ENCODE results near the gene SLC18A3.

The SLC18A3 gene

GRCh38 chr10:49629431-49629881 lies 19.3 kb downstream of the SLC18A3 start:
- no peak for DNase-seq

DNA sequence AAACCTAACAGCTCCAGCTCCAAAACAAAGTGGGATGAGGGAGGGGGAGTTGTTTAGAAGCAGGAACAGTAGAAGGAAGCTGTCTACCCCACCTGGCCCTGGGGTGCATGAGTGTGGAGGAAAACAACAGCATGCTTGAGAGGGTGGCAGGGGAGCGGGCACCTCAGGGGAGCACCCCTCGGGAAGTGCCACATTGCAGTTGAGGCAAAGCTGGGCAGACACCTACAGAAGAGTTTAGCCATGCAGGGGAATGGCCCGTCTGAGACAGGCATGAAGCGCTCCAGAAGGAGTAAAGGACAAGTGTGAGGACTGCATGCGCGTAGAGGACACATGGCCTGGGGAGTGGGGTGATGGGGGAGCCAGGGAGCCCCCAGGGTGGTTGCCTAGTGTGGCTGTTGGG lies 21.9 kb downstream of the SLC18A3 start:
- DNase-seq, result no peak

- DNase-seq, result no peak
Measured at GRCh38 chr10:49632406-49633317, 22.6 kb downstream of the SLC18A3 start.

DNA sequence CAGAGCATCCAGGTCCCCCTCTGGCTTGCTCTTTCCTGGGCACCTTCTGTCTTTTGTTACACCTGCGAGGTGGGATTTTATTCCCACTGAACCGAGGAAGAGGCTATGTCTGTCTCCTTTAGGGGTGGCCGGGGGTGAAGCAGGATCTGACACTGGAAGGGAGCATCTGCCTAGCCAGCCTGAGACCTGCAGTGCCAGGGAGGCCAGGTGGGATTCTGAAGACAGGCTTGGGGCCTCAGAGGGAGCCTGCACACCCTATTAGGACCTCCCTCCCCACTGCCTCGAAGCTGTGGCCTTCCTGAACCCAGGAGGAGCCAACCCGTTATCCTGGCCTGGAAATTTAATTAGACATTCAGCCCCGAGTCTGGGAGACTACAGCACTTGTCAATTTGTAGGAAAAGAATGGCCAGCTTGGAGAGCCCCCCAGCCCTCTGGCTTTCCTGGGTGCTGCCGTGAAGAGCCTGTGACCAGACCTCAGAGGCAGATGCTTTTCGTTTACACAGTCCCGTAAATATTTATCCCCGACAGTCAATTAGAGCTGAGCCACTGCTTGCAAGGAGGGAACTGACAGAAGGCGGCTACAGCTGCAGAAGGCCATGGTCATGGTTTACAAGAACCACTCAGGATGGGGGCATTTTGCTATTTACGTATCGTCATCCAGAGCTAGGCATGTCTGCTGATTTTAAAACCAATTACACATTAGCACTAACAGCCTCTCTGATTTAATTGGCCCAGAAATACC lies 23.4 kb downstream of the SLC18A3 start:
- no peak for DNase-seq

GRCh38 chr10:49634069-49634660 lies 24.1 kb downstream of the SLC18A3 start:
- no peak for DNase-seq

DNA sequence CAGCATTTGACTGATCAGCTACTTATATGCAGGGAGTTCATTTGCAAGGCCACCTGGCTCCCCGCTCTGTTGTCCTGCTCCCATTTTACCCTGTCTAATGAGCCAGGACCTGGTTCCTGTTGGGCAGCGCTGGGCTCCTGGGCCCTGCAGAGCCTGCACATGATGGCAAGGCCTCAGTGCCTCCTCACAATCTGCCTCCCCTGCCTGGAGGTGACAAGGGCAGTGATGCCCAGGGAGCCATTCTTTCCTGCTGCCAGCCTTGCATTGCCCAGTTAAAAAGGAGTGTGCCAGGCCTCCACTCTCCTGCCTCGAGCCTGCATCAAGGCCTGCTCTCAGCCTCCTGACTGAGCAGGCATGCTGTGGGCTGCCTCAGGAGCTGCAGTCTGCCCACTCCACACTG lies 32.2 kb downstream of the SLC18A3 start:
- no peak for DNase-seq

- no peak for DNase-seq
Measured at GRCh38 chr10:49643241-49644034, 33.3 kb downstream of the SLC18A3 start.

- no peak for DNase-seq
Measured at GRCh38 chr10:49644035-49644646, 34.0 kb downstream of the SLC18A3 start.

GRCh38 chr10:49645417-49645816 lies 35.3 kb downstream of the SLC18A3 start:
- DNase-seq, result no peak

GRCh38 chr10:49645871-49646870 lies 36.1 kb downstream of the SLC18A3 start:
- DNase-seq, result no peak

GRCh38 chr10:49647554-49647953 lies 37.4 kb downstream of the SLC18A3 start:
- no peak for DNase-seq

GRCh38 chr10:49647985-49648795 lies 38.1 kb downstream of the SLC18A3 start:
- DNase-seq, result no peak

DNA sequence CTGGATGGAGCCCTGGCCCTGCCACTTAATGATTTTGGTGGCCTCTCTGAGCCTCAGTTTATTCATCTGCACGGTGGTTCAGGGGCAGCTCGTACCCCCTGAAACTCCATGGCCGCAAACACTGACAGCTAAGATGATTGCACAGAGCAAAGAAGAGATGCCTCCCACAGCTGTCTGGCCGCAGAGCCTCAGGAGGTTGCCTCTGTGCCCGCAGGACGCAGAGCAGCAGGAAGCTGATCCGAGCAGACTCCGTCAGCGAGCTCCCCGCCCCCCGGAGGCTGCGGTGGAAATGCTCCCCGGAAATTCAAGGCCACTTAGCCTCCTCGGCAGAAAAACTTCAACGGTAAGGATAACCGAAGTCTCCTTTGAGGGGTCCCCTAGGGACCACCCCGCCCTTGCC lies 39.2 kb downstream of the SLC18A3 start:
- peak; percentile 32 to 40 for DNase-seq

- DNase-seq, result no peak
Measured at GRCh38 chr10:49649936-49650723, 40.0 kb downstream of the SLC18A3 start.

- no peak for DNase-seq
Measured at GRCh38 chr10:49650724-49651034, 40.6 kb downstream of the SLC18A3 start.

- no peak for DNase-seq
Measured at GRCh38 chr10:49651039-49651835, 41.1 kb downstream of the SLC18A3 start.

- no peak for DNase-seq
Measured at GRCh38 chr10:49651917-49652316, 41.8 kb downstream of the SLC18A3 start.
